Ascending aorta (tissue), 2 donors: ENCODE data around the gene MGLL. TPM values are rescaled to one million over a fixed set of nuclear protein-coding genes. Genes with fewer than 3 reads are reported as not detected.
A peak's percentile ranks its signal among the peaks of the same experiment; 100 is the strongest.

Source experiments
- DNase-seq, 2 donors: peaks; one replicate each; pipeline ENCODE4 v3.0.0-alpha.2; 2019; ENCODE audit warnings: low spot score in 2 of 2
- H3K27ac ChIP-seq, 2 donors: fragments of 200-600 bp; sonication (generic); one replicate each; pipeline ENCODE4 v1.5.1; 2016 to 2017; ENCODE audit warnings: mild to moderate bottlenecking in 1 of 2
- H3K27me3 ChIP-seq: fragments of 200-600 bp; sonication (generic); one replicate; pipeline ENCODE4 v1.5.1; 2017
- H3K36me3 ChIP-seq, 2 donors: fragments of 200-600 bp; sonication (generic); one replicate each; pipeline ENCODE4 v1.5.1; 2016
- H3K4me1 ChIP-seq, 2 donors: fragments of 200-600 bp; sonication (generic); one replicate each; pipeline ENCODE4 v1.5.1; 2016 to 2017; ENCODE audit warnings: mild to moderate bottlenecking in 1 of 2
- H3K4me3 ChIP-seq, 2 donors: fragments of 200-600 bp; sonication (generic); one replicate each; pipeline ENCODE4 v1.5.1; 2016 to 2017; ENCODE audit warnings: mild to moderate bottlenecking in 1 of 2
- H3K9me3 ChIP-seq, 2 donors: fragments of 200-600 bp; sonication (generic); one replicate each; pipeline ENCODE4 v1.5.1; 2016
- intact Hi-C: fragments of 100-400 bp; cut with DNase I; formaldehyde crosslinking; loops from one replicate; pipeline ENCODE4 v1.15.1; 2023
- total RNA-seq: library from RNA; depleted of rRNA; stranded (reverse); fragments of >200 nt; gene quantifications from one replicate; pipeline ENCODE4 v1.1.0, GENCODE V29; 2016
- TF ChIP-seq, protein P1 (sequence below), 3 experiments: fragments of 200-600 bp in 2 of 3; fragments of 450-650 bp in 1 of 3; sonication (generic) in 2 of 3; IDR thresholded peaks; one replicate each; pipeline ENCODE4 v1.5.1; 2016 to 2019; ENCODE audit warnings: antibody characterized with exemption in 3 of 3, mild to moderate bottlenecking in 1 of 3, moderate library complexity in 1 of 3

MGLL gene
- total RNA-seq, 1 donor from 2014 or later: 101 TPM

DNA sequence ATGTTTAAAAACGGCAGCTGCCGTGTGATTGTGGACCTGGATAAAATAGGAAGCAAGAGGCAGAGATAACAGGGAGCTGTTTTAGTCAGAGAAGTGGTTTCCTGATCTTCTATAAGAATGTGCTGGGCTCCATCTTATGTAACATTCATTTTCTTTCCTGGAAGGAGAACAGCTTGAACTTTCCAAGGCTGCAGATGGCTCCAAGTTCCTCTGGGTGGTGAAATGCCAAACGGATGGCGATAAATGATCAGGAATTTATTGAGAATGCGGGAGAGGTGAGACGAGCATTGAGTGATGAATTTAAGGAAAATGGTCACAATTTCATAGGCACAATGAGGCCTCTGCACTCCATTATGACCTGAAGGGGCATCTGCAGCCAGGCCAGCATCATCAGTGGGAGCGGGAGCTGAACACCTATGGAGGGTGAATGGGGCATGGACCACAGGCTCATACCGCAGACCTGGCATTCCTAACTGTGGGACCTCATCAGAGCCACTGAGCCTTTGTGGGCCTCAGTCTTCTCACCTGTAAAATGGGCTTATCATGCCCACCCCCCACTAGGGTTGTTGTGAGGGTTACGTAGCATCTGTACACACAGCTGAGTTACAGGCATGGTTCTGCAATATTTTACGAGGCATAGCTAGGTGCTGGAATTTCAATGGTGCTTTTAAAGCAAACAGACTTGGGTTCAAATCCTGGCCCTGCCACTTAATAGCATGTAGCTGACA lies 17.1 kb downstream of the MGLL start:
- intact Hi-C loops: no loop called here

DNA sequence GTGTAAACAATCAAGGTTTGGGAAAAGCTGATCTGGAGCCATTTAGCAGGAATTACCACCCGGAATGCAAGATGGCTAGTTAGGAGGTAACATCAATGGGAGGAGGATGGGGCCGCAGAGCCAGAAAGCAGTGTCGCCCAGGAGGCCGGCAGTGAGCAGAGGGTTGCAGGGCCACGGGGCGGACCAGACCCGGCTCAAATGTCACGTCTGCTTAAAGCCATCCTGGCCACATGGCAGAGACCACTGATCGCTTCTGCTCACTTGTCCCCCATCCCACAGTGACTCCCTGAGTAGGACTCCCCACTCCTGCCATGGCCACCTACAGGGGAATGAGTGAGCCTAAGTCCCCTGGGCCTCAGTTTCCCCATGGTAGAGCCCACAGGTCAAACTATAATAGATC lies 18.2 kb downstream of the MGLL start:
- Histone ChIP-seq H3K36me3 (peaks cover 0 to 4% of the 10 kb centered on the region in 2 donors), H3K4me1 (no peaks in the 10 kb centered on the region), H3K27ac (no peak overlapping the region), H3K9me3 (no peaks in the 10 kb centered on the region), H3K27me3 (no peaks in the 10 kb centered on the region), H3K4me3 (no peak overlapping the region)
- TF ChIP-seq, protein P1, sequence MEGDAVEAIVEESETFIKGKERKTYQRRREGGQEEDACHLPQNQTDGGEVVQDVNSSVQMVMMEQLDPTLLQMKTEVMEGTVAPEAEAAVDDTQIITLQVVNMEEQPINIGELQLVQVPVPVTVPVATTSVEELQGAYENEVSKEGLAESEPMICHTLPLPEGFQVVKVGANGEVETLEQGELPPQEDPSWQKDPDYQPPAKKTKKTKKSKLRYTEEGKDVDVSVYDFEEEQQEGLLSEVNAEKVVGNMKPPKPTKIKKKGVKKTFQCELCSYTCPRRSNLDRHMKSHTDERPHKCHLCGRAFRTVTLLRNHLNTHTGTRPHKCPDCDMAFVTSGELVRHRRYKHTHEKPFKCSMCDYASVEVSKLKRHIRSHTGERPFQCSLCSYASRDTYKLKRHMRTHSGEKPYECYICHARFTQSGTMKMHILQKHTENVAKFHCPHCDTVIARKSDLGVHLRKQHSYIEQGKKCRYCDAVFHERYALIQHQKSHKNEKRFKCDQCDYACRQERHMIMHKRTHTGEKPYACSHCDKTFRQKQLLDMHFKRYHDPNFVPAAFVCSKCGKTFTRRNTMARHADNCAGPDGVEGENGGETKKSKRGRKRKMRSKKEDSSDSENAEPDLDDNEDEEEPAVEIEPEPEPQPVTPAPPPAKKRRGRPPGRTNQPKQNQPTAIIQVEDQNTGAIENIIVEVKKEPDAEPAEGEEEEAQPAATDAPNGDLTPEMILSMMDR (IDR thresholded peaks at IDR 0.05): no peak
- intact Hi-C loops: no loop called here
- no peak for DNase-seq

More for the DNA sequence above, 17.1 kb downstream of the MGLL start:
- no peaks in the 10 kb centered on the region for H3K27me3 ChIP-seq
- TF ChIP-seq, protein P1 (IDR thresholded peaks at IDR 0.05): no peak
- peak in 1 of 2 donors; percentile 21 for DNase-seq
- H3K4me3 ChIP-seq: no peak overlapping the region
- peaks cover 0 to 4% of the 10 kb centered on the region in 2 donors for H3K36me3 ChIP-seq
- no peaks in the 10 kb centered on the region for H3K4me1 ChIP-seq
- H3K9me3 ChIP-seq: no peaks in the 10 kb centered on the region
- no peak overlapping the region for H3K27ac ChIP-seq

GRCh38 chr3:127803619-127804018 lies 18.7 kb downstream of the MGLL start:
- H3K27ac ChIP-seq: no peak overlapping the region

DNA sequence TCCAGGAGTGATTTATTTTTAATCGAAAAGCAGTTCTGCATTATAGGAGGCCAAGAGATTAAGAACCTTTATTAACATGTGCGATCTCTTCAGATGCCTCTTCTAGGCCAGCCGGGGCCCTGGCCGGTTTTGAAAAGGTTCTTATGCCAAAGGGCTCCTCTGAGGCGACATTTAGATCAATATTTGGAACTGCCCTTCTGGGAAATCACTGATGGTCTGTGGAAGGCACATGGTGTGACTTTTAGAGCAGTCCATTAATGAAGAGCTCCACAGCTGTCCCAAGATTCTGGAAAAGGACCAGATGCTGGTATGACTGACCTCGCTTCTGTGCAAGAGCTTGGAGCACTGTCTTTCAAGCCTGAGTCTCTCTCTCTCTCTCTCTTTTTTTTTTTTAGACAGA lies 19.7 kb downstream of the MGLL start:
- TF ChIP-seq, protein P1 (IDR thresholded peaks at IDR 0.05): no peak
- Histone ChIP-seq H3K9me3 (no peaks in the 10 kb centered on the region), H3K36me3 (peaks cover 0 to 4% of the 10 kb centered on the region in 2 donors), H3K4me3 (no peak overlapping the region), H3K4me1 (no peaks in the 10 kb centered on the region), H3K27me3 (no peaks in the 10 kb centered on the region), H3K27ac (no peak overlapping the region)
- intact Hi-C loops: no loop called here
- DNase-seq: no peak

More at GRCh38 chr3:127803619-127804018, 18.7 kb downstream of the MGLL start:
- intact Hi-C loops: no loop called here
- Histone ChIP-seq H3K4me1 (no peaks in the 10 kb centered on the region), H3K9me3 (no peaks in the 10 kb centered on the region), H3K36me3 (peaks cover 0 to 6% of the 10 kb centered on the region in 2 donors), H3K27me3 (no peaks in the 10 kb centered on the region), H3K4me3 (no peak overlapping the region)
- DNase-seq: no peak
- TF ChIP-seq, protein P1 (IDR thresholded peaks at IDR 0.05): no peak

DNA sequence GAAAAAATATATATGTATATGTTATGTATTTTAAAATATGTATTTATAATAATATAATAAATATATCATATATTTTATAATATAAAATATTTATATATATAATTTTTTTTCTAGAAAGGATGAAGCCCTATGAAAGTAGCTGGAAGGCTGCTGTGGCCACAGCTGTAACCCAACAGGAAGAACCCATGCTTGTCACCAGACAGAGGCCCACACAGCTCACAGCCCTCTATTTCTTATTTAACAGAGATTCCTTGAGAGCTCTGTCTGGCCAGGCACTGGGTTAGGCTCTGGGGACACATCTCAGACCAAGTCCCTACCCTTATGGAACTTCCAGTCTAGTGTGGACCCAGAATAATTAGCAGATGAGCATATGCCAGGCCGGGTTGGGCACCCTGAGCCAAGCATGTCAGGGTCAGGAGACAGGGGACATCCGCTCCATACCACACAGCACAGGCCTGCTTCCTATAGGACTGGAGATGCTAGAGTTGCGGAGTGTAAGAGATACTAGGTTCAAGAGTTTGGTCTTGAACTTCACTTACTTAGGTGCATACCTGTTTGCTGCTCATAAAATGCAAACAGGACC lies 20.5 kb downstream of the MGLL start:
- Histone ChIP-seq H3K4me1 (no peaks in the 10 kb centered on the region), H3K36me3 (peaks cover 0 to 4% of the 10 kb centered on the region in 2 donors), H3K27ac (no peak overlapping the region), H3K27me3 (no peaks in the 10 kb centered on the region), H3K9me3 (no peaks in the 10 kb centered on the region), H3K4me3 (no peak overlapping the region)
- no peak for DNase-seq
- TF ChIP-seq, protein P1 (IDR thresholded peaks at IDR 0.05): no peak
- intact Hi-C loops: no loop called here
